Kidney (tissue), 2 donors: ENCODE data around the gene ROS1. TPM values are rescaled to one million over a fixed set of nuclear protein-coding genes. Genes with fewer than 3 reads are reported as not detected.

ENCODE experiments used
- polyA plus RNA-seq: library from polyadenylated mRNA; stranded (reverse); fragments of 350-450 nt; fragmentation: Illumina TruSeq; extraction: RNeasy Lipid Tissue Mini Kit (QIAGEN cat#74804); gene quantifications from one replicate; pipeline ENCODE4 v1.2.3, GENCODE V29; 2014; ENCODE audit warnings: low read depth, low replicate concordance; ENCODE audit not compliant: insufficient read depth
- total RNA-seq: library from RNA; stranded (reverse); fragmentation: NEBNext Ultra II Directional; extraction: Animal tissue kit (Norgen Biotek cat#: 25700); gene quantifications from one replicate; pipeline ENCODE4 v1.2.1, GENCODE V29; 2021
- donor health status: DM: yes; HTN: yes; CAD: no.

ROS1 gene
- total and polyA plus RNA-seq, 2 donors from 2014 or later, result 0.04 to 0.19 TPM

Other genes starting within 250 kb of the ROS1 start
- not detected for gene VGLL2, start 160.4 kb downstream of the ROS1 start, total RNA-seq
- not detected for gene VGLL2, start 160.4 kb downstream of the ROS1 start, polyA plus RNA-seq
- 9.6 TPM for gene DCBLD1, start 56.7 kb upstream of the ROS1 start, total RNA-seq
- 4.1 TPM for gene DCBLD1, start 56.7 kb upstream of the ROS1 start, polyA plus RNA-seq
- gene GOPC, start 176.6 kb upstream of the ROS1 start, total RNA-seq, result 21.4 TPM
- gene GOPC, start 176.6 kb upstream of the ROS1 start, polyA plus RNA-seq, result 12.5 TPM
- 35.8 TPM for gene NUS1, start 249.5 kb upstream of the ROS1 start, total RNA-seq
- 21.4 TPM for gene NUS1, start 249.5 kb upstream of the ROS1 start, polyA plus RNA-seq